OCI-LY7 (cell line): ENCODE data around the gene QKI. TPM values are rescaled to one million over a fixed set of nuclear protein-coding genes. Genes with fewer than 3 reads are reported as not detected.

ENCODE experiments used
- BruUV-seq: library from RNA; stranded (reverse); fragments of 400-500 nt; replicated peaks from 2 replicates; lab custom pipeline; 2021; lab: Mats Ljungman, UMichigan
- CTCF ChIA-PET: fragments of 300-600 bp; sonication (Branson Sonifier 250); formaldehyde crosslinking; loops from one replicate; lab custom pipeline; 2022; ENCODE audit warnings: antibody characterized with exemption; ENCODE audit not compliant: unreplicated experiment; lab: Charles Lee
- POLR2A ChIA-PET: fragments of 300-600 bp; sonication (Branson Sonifier 250); formaldehyde crosslinking; loops from one replicate; lab custom pipeline; 2022; ENCODE audit warnings: antibody characterized with exemption; lab: Charles Lee
- DNase-seq: peaks from one replicate; pipeline ENCODE4 v3.0.0-alpha.2; 2015; ENCODE audit warnings: low spot score
- H2AFZ ChIP-seq: fragments of 200-600 bp; sonication (generic), shearing (Covaris generic); 2 replicates; pipeline ENCODE4 v1.6.1; 2014; ENCODE audit warnings: mild to moderate bottlenecking, antibody characterized with exemption, low read length, moderate library complexity
- H3K27ac ChIP-seq: fragments of 200-600 bp; sonication (generic); 2 replicates; pipeline ENCODE4 v1.5.1; 2014; ENCODE audit warnings: mixed run types, low read depth, mild to moderate bottlenecking, moderate library complexity, low read length, inconsistent platforms; ENCODE audit not compliant: poor library complexity, severe bottlenecking
- H3K36me3 ChIP-seq: fragments of 200-600 bp; sonication (generic); 2 replicates; pipeline ENCODE4 v1.6.1; 2014; ENCODE audit warnings: mild to moderate bottlenecking, antibody characterized with exemption, low read length, moderate library complexity, mixed read lengths; ENCODE audit not compliant: insufficient read depth
- H3K4me1 ChIP-seq: fragments of 200-600 bp; sonication (generic); 2 replicates; pipeline ENCODE4 v1.5.1; 2014; ENCODE audit warnings: mild to moderate bottlenecking, low read length; ENCODE audit not compliant: insufficient read depth, poor library complexity, severe bottlenecking
- H3K4me2 ChIP-seq: fragments of 200-600 bp; sonication (generic); 2 replicates; pipeline ENCODE4 v1.6.1; 2014; ENCODE audit warnings: mild to moderate bottlenecking, low read length
- H3K4me3 ChIP-seq: fragments of 200-600 bp; sonication (generic); 2 replicates; pipeline ENCODE4 v1.5.1; 2014; ENCODE audit warnings: mild to moderate bottlenecking, low read depth, low read length; ENCODE audit not compliant: poor library complexity, severe bottlenecking
- H3K79me2 ChIP-seq: fragments of 200-600 bp; sonication (generic); 2 replicates; pipeline ENCODE4 v1.6.1; 2016; ENCODE audit warnings: low read depth, mild to moderate bottlenecking, low read length, moderate library complexity, mixed read lengths; ENCODE audit not compliant: insufficient read depth
- H3K9me2 ChIP-seq: fragments of 200-600 bp; sonication (generic); 2 replicates; pipeline ENCODE4 v1.6.1; 2016; ENCODE audit warnings: mild to moderate bottlenecking, low read length, mixed read lengths; ENCODE audit not compliant: insufficient read depth
- H3K9me3 ChIP-seq: fragments of 200-600 bp; sonication (generic); 2 replicates; pipeline ENCODE4 v1.6.1; 2014; ENCODE audit warnings: mild to moderate bottlenecking, mixed run types, low read length, mixed read lengths
- H4K20me1 ChIP-seq: fragments of 200-600 bp; sonication (generic); 2 replicates; pipeline ENCODE4 v1.6.1; 2014; ENCODE audit warnings: mild to moderate bottlenecking, antibody characterized with exemption, low read length, moderate library complexity, mixed read lengths; ENCODE audit not compliant: insufficient read depth
- EZH2phosphoT487 ChIP-seq: fragments of 200-600 bp; sonication (generic); IDR thresholded peaks from 2 replicates; pipeline ENCODE4 v1.6.1; 2018; ENCODE audit warnings: low read depth, borderline replicate concordance, mild to moderate bottlenecking, mixed run types, antibody characterized with exemption, low read length, moderate library complexity, mixed read lengths
- intact Hi-C: fragments of 100-400 bp; cut with micrococcal nuclease; formaldehyde crosslinking; loops from one replicate; pipeline ENCODE4 v1.10.0; 2022; ENCODE audit not compliant: unreplicated experiment
- total RNA-seq, 2 experiments: library from RNA; depleted of rRNA in 1 of 2; stranded (reverse); fragments of >200 nt in 1 of 2; shearing (Covaris generic) in 1 of 2; gene quantifications; 2 replicates each; pipeline ENCODE4 v1.2.3, GENCODE V29; 2014 to 2022
- TF ChIP-seq, protein P1 (sequence below): fragments of 200-600 bp; sonication (generic); conservative IDR thresholded peaks from 2 replicates; pipeline ENCODE4 v1.5.1; 2014; ENCODE audit warnings: mild to moderate bottlenecking, antibody characterized with exemption, low read length, moderate library complexity, mixed read lengths

Gene QKI
- total RNA-seq, 2 experiments from 2014 or later: 55.4 to 74.5 TPM

DNA sequence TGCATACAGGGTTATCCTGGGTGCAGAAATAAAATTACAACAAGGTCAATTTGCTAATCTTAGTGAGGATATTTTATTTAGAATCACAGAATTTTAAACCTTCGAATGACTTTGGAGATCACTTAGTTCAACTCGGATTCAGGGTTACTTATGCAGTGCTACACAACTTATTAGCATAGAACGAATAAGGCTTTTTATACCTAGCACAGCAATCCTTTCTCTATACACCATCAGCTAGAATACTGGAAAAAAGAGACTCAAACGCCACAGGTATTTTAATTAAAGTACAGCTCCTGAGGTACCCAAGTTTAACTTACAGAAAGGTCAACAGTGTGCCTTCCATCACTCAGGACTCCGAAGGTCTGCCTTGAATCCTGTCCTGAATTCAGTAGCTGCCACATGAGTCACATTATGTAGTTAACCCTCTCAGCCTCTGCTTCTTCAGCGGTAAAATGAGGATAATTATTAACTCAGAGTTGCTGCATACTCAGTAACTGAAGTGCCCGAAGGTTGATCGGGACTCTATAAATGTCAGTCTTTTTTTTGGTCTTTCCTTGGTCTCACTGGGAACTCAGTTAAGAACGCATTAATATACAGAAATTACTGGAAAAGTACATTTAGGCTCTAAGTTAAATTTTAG, 6.0 kb upstream of the QKI start:
- ChIA-PET CTCF (no interaction called here), POLR2A (interaction anchor here (1.1 kb wide), 1 partner anchor 383 kb away, joined by 3 read pairs; no protein-coding TSS in a partner anchor)
- Histone ChIP-seq H3K4me3 (no peak overlapping the region), H2AFZ (no peak overlapping the region), H3K9me3 (no peaks in the 10 kb centered on the region), H3K4me2 (no peak overlapping the region), H3K36me3 (no peaks in the 10 kb centered on the region), H3K4me1 (peaks cover 7% of the 10 kb centered on the region), H3K27ac (no peak overlapping the region), H3K9me2 (no peaks in the 10 kb centered on the region), H3K79me2 (no peaks in the 10 kb centered on the region), H4K20me1 (peaks cover 4% of the 10 kb centered on the region; the same call in 1 of the 2 replicates)
- no peak for DNase-seq
- TF ChIP-seq EZH2phosphoT487: no peak
- TF ChIP-seq, protein P1, sequence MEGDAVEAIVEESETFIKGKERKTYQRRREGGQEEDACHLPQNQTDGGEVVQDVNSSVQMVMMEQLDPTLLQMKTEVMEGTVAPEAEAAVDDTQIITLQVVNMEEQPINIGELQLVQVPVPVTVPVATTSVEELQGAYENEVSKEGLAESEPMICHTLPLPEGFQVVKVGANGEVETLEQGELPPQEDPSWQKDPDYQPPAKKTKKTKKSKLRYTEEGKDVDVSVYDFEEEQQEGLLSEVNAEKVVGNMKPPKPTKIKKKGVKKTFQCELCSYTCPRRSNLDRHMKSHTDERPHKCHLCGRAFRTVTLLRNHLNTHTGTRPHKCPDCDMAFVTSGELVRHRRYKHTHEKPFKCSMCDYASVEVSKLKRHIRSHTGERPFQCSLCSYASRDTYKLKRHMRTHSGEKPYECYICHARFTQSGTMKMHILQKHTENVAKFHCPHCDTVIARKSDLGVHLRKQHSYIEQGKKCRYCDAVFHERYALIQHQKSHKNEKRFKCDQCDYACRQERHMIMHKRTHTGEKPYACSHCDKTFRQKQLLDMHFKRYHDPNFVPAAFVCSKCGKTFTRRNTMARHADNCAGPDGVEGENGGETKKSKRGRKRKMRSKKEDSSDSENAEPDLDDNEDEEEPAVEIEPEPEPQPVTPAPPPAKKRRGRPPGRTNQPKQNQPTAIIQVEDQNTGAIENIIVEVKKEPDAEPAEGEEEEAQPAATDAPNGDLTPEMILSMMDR: no peak
- intact Hi-C loops: no loop called here
- no TSS peak for BruUV-seq

DNA sequence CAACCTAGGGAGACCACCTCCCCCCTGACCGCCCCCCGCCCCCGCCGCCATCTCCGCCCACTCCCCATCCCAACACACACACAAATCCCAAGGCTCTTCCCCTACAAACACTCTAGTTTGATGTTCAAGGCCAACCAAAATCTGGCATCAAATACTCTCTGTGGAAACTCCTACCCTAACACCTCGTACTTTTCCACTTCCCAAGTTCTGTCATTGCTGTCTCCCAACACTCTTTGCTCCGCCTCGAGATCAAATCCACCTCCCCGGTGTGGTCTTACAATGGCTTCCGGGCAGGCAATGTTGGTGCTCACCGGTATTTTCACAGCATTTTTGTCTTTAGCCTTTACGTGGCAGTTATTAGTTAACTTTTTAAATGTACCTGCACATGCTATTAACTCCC, 4.8 kb upstream of the QKI start:
- intact Hi-C loops: loop anchor here (5.0 kb wide), 1 partner anchor 682 kb away; the partner anchor contains the start of genes PACRG and PRKN

More for the DNA sequence above, 4.8 kb upstream of the QKI start:
- ChIA-PET CTCF (no interaction called here), POLR2A (interaction anchor here (0.7 kb wide), 1 partner anchor 309 kb away, joined by 6 read pairs; no protein-coding TSS in a partner anchor)
- Histone ChIP-seq H4K20me1 (peaks cover 4% of the 10 kb centered on the region; the same call in 1 of the 2 replicates), H3K27ac (no peak overlapping the region), H3K9me2 (no peaks in the 10 kb centered on the region), H3K4me3 (no peak overlapping the region), H3K36me3 (no peaks in the 10 kb centered on the region), H2AFZ (no peak overlapping the region), H3K79me2 (no peaks in the 10 kb centered on the region), H3K4me2 (no peak overlapping the region), H3K4me1 (peaks cover 7% of the 10 kb centered on the region), H3K9me3 (no peaks in the 10 kb centered on the region)
- TF ChIP-seq, protein P1: no peak
- no peak for TF ChIP-seq EZH2phosphoT487
- no peak for DNase-seq
- BruUV-seq: no TSS peak
